ENCODE data around the gene XPR1.

XPR1 gene

GRCh38 chr1:180905927-180906326 is 274.1 kb downstream of the XPR1 start:
- no peak overlapping the region for H3K9ac ChIP-seq (ENCODE audit: low read length in 2 of 2)
- peaks cover 7% of the 10 kb centered on the region for H3K4me1 ChIP-seq (ENCODE audit: control insufficient read depth, insufficient read depth, low read length)
- no peak overlapping the region for H3K27ac ChIP-seq (ENCODE audit: low read length)
- H3K9me3 ChIP-seq (ENCODE audit: control insufficient read depth in 2 of 2, low read length in 2 of 2) = no peaks in the 10 kb centered on the region
- H3K27me3 ChIP-seq (ENCODE audit: control insufficient read depth in 1 of 2, insufficient read depth in 2 of 2, low read length in 2 of 2) = peaks cover 0 to 4% of the 10 kb centered on the region in 2 donors
- no peaks in the 10 kb centered on the region for H3K36me3 ChIP-seq (ENCODE audit: control insufficient read depth in 2 of 2, insufficient read depth in 2 of 2, low read length in 2 of 2)
- H3K4me3 ChIP-seq (ENCODE audit: low read length in 2 of 2) = no peak overlapping the region

DNA sequence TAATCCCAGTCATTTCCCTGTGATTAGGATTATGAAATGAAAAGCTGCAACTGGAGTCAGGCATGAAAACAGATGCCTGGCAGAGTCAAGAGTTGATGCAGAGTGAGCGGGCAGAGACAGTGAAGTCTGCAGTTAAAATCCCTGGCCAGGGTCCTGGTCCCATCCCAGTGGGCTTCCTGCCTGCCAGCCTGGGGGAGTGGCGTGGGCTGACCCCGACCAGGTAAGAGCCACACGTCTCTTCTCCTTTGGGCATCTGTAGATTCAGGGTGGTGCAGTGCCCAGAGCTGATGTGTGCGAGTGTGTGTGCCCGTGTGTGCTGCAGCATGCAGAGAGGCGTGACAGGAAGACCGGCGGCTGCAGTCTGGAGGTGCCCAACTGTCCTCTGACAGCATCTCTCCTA is 274.7 kb downstream of the XPR1 start:
- Histone ChIP-seq H3K9ac (ENCODE audit: low read length in 2 of 2) (no peak overlapping the region), H3K27ac (ENCODE audit: low read length) (no peak overlapping the region), H3K4me3 (ENCODE audit: low read length in 2 of 2) (no peak overlapping the region), H3K9me3 (ENCODE audit: control insufficient read depth in 2 of 2, low read length in 2 of 2) (no peaks in the 10 kb centered on the region), H3K4me1 (ENCODE audit: control insufficient read depth, insufficient read depth, low read length) (peaks cover 12% of the 10 kb centered on the region), H3K27me3 (ENCODE audit: control insufficient read depth in 1 of 2, insufficient read depth in 2 of 2, low read length in 2 of 2) (peaks cover 0 to 4% of the 10 kb centered on the region in 2 donors), H3K36me3 (ENCODE audit: control insufficient read depth in 2 of 2, insufficient read depth in 2 of 2, low read length in 2 of 2) (no peaks in the 10 kb centered on the region)

DNA sequence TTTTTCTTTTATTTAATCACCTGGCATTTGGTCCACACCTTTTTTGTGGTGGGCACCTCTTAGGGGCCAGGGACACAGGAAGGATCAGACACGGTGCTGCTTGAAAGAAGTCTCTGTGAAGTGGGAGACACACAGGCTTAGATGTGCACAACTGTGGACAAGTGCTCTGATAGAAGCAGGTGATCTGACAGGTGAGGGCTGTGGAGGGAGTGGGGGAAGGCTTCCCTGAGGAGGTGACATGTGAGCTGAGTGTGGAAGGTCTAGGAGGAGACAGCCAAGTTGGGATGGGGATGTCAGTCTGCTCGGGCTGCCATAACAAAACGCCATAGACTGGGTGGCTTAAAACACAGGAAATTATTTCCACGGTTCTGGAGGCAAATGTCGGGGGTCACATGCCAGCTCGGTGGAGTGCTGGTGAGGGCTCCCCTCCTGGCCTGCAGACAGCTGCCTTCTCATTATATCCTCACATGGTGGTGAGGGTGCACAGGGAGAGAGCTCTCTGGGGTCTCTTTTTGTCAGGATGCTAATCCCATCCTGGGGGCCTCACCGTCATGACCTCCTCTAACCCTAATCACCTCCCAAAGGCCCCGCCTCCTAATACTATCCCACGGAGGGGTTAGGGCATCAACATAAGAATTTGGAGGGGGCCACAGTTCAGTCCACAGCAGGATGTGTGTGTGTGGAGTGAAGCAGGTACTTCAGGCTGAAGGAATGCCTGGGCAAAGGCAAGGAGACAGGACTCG is 275.7 kb downstream of the XPR1 start:
- H3K4me1 ChIP-seq (ENCODE audit: control insufficient read depth, insufficient read depth, low read length) = peaks cover 15% of the 10 kb centered on the region
- no peaks in the 10 kb centered on the region for H3K9me3 ChIP-seq (ENCODE audit: control insufficient read depth in 2 of 2, low read length in 2 of 2)
- H3K4me3 ChIP-seq (ENCODE audit: low read length in 2 of 2) = no peak overlapping the region
- no peak overlapping the region for H3K27ac ChIP-seq (ENCODE audit: low read length)
- H3K9ac ChIP-seq (ENCODE audit: low read length in 2 of 2) = no peak overlapping the region
- H3K27me3 ChIP-seq (ENCODE audit: control insufficient read depth in 1 of 2, insufficient read depth in 2 of 2, low read length in 2 of 2) = no peaks in the 10 kb centered on the region
- H3K36me3 ChIP-seq (ENCODE audit: control insufficient read depth in 2 of 2, insufficient read depth in 2 of 2, low read length in 2 of 2) = no peaks in the 10 kb centered on the region

DNA sequence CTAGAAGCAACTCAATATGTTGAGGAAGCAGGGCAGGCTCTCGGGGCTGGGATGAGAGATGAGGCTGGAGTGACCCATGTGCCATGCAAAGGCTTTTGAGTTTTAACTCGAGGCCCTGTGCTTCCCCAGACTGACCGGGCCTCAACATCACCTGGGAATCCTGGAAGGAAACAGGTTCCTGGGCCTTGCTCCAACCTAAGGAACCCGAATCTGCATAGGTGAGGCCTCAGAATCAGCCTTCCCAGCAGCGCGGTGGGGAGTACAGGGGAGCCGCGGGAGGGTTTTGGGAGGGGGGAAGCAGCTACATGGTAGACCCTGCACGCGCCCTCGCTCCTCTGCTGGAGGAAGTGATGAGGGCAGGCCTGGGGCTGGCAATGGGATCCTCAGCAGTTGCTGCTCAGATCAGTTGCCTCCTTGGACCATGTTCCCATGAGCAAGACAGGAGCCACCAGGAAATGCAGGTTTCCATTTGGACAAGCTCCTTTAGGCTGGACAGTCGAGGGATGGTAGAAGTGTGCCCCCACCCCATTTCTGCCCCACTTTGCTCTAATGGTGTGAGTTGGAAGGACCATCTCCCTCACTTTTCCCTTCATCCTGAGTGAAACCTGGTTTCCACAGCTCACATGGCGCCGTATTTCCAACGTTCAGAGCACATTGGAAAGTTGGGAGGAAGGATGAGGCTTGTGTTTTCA is 276.4 kb downstream of the XPR1 start:
- H3K9me3 ChIP-seq (ENCODE audit: control insufficient read depth in 2 of 2, low read length in 2 of 2) = no peaks in the 10 kb centered on the region
- no peak overlapping the region for H3K9ac ChIP-seq (ENCODE audit: low read length in 2 of 2)
- no peaks in the 10 kb centered on the region for H3K36me3 ChIP-seq (ENCODE audit: control insufficient read depth in 2 of 2, insufficient read depth in 2 of 2, low read length in 2 of 2)
- no peak overlapping the region for H3K4me3 ChIP-seq (ENCODE audit: low read length in 2 of 2)
- H3K27me3 ChIP-seq (ENCODE audit: control insufficient read depth in 1 of 2, insufficient read depth in 2 of 2, low read length in 2 of 2) = no peaks in the 10 kb centered on the region
- H3K27ac ChIP-seq (ENCODE audit: low read length) = no peak overlapping the region
- peaks cover 15% of the 10 kb centered on the region for H3K4me1 ChIP-seq (ENCODE audit: control insufficient read depth, insufficient read depth, low read length)

- no peak overlapping the region for H3K9ac ChIP-seq (ENCODE audit: low read length in 2 of 2)
- H3K27me3 ChIP-seq (ENCODE audit: control insufficient read depth in 1 of 2, insufficient read depth in 2 of 2, low read length in 2 of 2) = no peaks in the 10 kb centered on the region
- H3K4me3 ChIP-seq (ENCODE audit: low read length in 2 of 2) = no peak overlapping the region
- H3K9me3 ChIP-seq (ENCODE audit: control insufficient read depth in 2 of 2, low read length in 2 of 2) = no peaks in the 10 kb centered on the region
- H3K27ac ChIP-seq (ENCODE audit: low read length) = no peak overlapping the region
- H3K4me1 ChIP-seq (ENCODE audit: control insufficient read depth, insufficient read depth, low read length) = peaks cover 15% of the 10 kb centered on the region
- H3K36me3 ChIP-seq (ENCODE audit: control insufficient read depth in 2 of 2, insufficient read depth in 2 of 2, low read length in 2 of 2) = no peaks in the 10 kb centered on the region
Observed at GRCh38 chr1:180909005-180909414, 277.2 kb downstream of the XPR1 start.

DNA sequence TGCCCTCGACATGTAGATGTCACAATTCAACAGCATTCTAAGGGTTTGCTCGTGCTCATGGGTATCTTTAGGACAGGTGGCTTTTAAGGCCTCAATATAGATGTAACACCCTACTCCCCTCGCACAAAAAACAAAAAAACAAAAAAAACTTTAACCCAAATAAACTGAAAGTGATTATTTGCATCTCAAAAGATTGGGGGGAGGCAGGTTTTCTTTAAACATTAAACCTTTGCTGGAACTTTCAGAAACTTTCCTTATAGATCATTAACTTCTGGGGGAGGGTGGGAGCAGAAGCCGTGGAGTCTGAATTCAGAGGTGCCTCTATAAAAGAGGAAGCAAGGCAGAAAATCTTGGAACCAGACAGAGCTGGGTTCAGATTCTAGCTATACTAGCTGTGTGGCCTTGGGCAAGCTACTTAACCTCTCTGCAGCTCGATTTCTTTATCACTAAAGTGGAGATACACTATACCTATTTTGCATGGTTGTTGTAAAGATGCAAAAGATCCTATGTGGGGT is 277.7 kb downstream of the XPR1 start:
- peaks cover 15% of the 10 kb centered on the region for H3K4me1 ChIP-seq (ENCODE audit: control insufficient read depth, insufficient read depth, low read length)
- no peaks in the 10 kb centered on the region for H3K27me3 ChIP-seq (ENCODE audit: control insufficient read depth in 1 of 2, insufficient read depth in 2 of 2, low read length in 2 of 2)
- no peaks in the 10 kb centered on the region for H3K36me3 ChIP-seq (ENCODE audit: control insufficient read depth in 2 of 2, insufficient read depth in 2 of 2, low read length in 2 of 2)
- no peak overlapping the region for H3K27ac ChIP-seq (ENCODE audit: low read length)
- H3K4me3 ChIP-seq (ENCODE audit: low read length in 2 of 2) = no peak overlapping the region
- no peaks in the 10 kb centered on the region for H3K9me3 ChIP-seq (ENCODE audit: control insufficient read depth in 2 of 2, low read length in 2 of 2)
- no peak overlapping the region for H3K9ac ChIP-seq (ENCODE audit: low read length in 2 of 2)

GRCh38 chr1:180911640-180912191 is 279.9 kb downstream of the XPR1 start:
- H3K36me3 ChIP-seq (ENCODE audit: control insufficient read depth in 2 of 2, insufficient read depth in 2 of 2, low read length in 2 of 2) = peaks cover 0 to 2% of the 10 kb centered on the region in 2 donors
- peak overlapping the region; percentile 69 to 79 for H3K4me3 ChIP-seq (ENCODE audit: low read length in 2 of 2)
- H3K9me3 ChIP-seq (ENCODE audit: control insufficient read depth in 2 of 2, low read length in 2 of 2) = no peaks in the 10 kb centered on the region
- peak overlapping the region; percentile 84 for H3K27ac ChIP-seq (ENCODE audit: low read length)
- H3K4me1 ChIP-seq (ENCODE audit: control insufficient read depth, insufficient read depth, low read length) = peaks cover 19% of the 10 kb centered on the region
- H3K27me3 ChIP-seq (ENCODE audit: control insufficient read depth in 1 of 2, insufficient read depth in 2 of 2, low read length in 2 of 2) = no peaks in the 10 kb centered on the region
- H3K9ac ChIP-seq (ENCODE audit: low read length in 2 of 2) = peak overlapping the region; percentile 84

- H3K27ac ChIP-seq (ENCODE audit: low read length) = peak overlapping the region; percentile 84
- H3K36me3 ChIP-seq (ENCODE audit: control insufficient read depth in 2 of 2, insufficient read depth in 2 of 2, low read length in 2 of 2) = peaks cover 3 to 7% of the 10 kb centered on the region in 2 donors
- peak overlapping the region; percentile 84 for H3K9ac ChIP-seq (ENCODE audit: low read length in 2 of 2)
- peak overlapping the region; percentile 69 to 79 for H3K4me3 ChIP-seq (ENCODE audit: low read length in 2 of 2)
- H3K9me3 ChIP-seq (ENCODE audit: control insufficient read depth in 2 of 2, low read length in 2 of 2) = no peaks in the 10 kb centered on the region
- H3K27me3 ChIP-seq (ENCODE audit: control insufficient read depth in 1 of 2, insufficient read depth in 2 of 2, low read length in 2 of 2) = no peaks in the 10 kb centered on the region
- peaks cover 19% of the 10 kb centered on the region for H3K4me1 ChIP-seq (ENCODE audit: control insufficient read depth, insufficient read depth, low read length)
Observed at GRCh38 chr1:180912211-180912800, 280.5 kb downstream of the XPR1 start.

GRCh38 chr1:180912801-180913565 is 281.2 kb downstream of the XPR1 start, which contains the start of gene KIAA1614:
Gene KIAA1614 (plus strand): TSS chr1:180912897. CDS start chr1:180913244, 347 bp downstream.
- H3K4me3 ChIP-seq (ENCODE audit: low read length in 2 of 2) = peak within 1 kb of the TSS; percentile 69 to 79
- H3K4me1 ChIP-seq (ENCODE audit: control insufficient read depth, insufficient read depth, low read length) = peaks cover 23% of the 10 kb centered on the region
- H3K27me3 ChIP-seq (ENCODE audit: control insufficient read depth in 1 of 2, insufficient read depth in 2 of 2, low read length in 2 of 2) = no peaks in the 10 kb centered on the region
- peaks cover 9% of the 10 kb centered on the region in 2 donors for H3K36me3 ChIP-seq (ENCODE audit: control insufficient read depth in 2 of 2, insufficient read depth in 2 of 2, low read length in 2 of 2)
- peak within 1 kb of the TSS; percentile 84 for H3K27ac ChIP-seq (ENCODE audit: low read length)
- H3K9ac ChIP-seq (ENCODE audit: low read length in 2 of 2) = peak within 1 kb of the TSS; percentile 84
- no peaks in the 10 kb centered on the region for H3K9me3 ChIP-seq (ENCODE audit: control insufficient read depth in 2 of 2, low read length in 2 of 2)

DNA sequence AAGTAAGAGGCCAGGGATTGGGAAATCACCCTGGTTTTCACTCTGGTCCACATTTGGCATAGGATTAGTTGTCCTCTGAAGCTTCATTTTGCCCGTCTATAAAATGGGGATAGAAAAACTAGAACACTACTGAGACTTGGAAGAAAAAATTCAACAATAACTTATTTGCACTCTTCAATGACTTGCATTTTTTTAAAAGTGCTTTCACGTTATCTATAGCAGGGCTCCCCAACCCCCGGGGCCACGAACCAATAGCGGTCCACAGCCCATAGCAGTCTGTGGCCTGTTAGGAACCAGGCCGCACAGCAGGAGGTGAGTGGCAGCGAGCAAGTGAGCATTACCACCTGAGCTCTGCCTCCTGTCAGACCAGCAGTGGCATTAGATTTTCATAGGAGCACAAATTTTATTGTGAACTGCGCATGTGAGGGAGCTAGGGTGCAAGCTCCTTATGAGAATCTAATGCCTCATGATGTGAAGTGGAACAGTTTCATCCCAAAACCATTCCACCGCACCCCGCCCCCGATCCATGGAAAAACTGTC is 283.7 kb downstream of the XPR1 start:
- Histone ChIP-seq H3K27me3 (ENCODE audit: control insufficient read depth in 1 of 2, insufficient read depth in 2 of 2, low read length in 2 of 2) (no peaks in the 10 kb centered on the region), H3K4me1 (ENCODE audit: control insufficient read depth, insufficient read depth, low read length) (peaks cover 20% of the 10 kb centered on the region), H3K4me3 (ENCODE audit: low read length in 2 of 2) (no peak overlapping the region)

More for the DNA sequence above, 283.7 kb downstream of the XPR1 start:
- Histone ChIP-seq H3K27ac (ENCODE audit: low read length) (no peak overlapping the region), H3K36me3 (ENCODE audit: control insufficient read depth in 2 of 2, insufficient read depth in 2 of 2, low read length in 2 of 2) (peaks cover 14 to 21% of the 10 kb centered on the region in 2 donors), H3K9me3 (ENCODE audit: control insufficient read depth in 2 of 2, low read length in 2 of 2) (no peaks in the 10 kb centered on the region), H3K9ac (ENCODE audit: low read length in 2 of 2) (no peak overlapping the region)
